Gastroesophageal sphincter (tissue), 3 donors: ENCODE measurements around the gene ADORA1.

Experiments
- EP300 ChIP-seq: sonication (generic); formaldehyde crosslinking; IDR thresholded peaks from one replicate; pipeline ENCODE4 v1.6.1; 2017; ENCODE audit warnings: antibody characterized with exemption, mild to moderate bottlenecking
- POLR2AphosphoS5 ChIP-seq: sonication (generic); formaldehyde crosslinking; IDR thresholded peaks from one replicate; pipeline ENCODE4 v1.6.1; 2017; ENCODE audit warnings: antibody characterized with exemption
- TF ChIP-seq, protein P1 (sequence below), 4 experiments: fragments of 200-600 bp in 2 of 4; fragments of 450-650 bp in 2 of 4; sonication (generic) in 1 of 4; IDR thresholded peaks; one replicate each; pipeline ENCODE4 v1.5.1; 2017 to 2019; ENCODE audit warnings: antibody characterized with exemption in 4 of 4, mild to moderate bottlenecking in 2 of 4, moderate library complexity in 2 of 4

DNA sequence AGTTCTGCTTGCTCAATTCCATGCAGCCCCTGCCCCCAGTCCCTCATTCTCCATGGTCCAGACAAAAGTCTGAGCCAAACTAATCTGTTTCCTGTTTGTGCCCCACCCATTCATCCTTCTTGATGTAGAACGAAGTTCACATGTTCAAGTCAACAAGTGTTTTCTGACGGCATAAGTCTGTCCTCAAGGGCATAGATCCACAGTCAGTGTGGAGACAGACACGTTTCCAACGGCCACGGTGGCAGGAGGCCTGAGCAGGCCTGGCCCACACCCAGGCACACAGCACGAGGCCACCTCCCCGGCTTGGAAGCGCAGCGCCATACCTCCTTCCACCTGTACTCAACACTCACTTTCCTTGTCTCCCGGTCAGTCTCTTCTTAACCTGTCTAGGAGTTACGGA lies 16.1 kb downstream of the ADORA1 start:
- no peak for TF ChIP-seq POLR2AphosphoS5
- TF ChIP-seq, protein P1, sequence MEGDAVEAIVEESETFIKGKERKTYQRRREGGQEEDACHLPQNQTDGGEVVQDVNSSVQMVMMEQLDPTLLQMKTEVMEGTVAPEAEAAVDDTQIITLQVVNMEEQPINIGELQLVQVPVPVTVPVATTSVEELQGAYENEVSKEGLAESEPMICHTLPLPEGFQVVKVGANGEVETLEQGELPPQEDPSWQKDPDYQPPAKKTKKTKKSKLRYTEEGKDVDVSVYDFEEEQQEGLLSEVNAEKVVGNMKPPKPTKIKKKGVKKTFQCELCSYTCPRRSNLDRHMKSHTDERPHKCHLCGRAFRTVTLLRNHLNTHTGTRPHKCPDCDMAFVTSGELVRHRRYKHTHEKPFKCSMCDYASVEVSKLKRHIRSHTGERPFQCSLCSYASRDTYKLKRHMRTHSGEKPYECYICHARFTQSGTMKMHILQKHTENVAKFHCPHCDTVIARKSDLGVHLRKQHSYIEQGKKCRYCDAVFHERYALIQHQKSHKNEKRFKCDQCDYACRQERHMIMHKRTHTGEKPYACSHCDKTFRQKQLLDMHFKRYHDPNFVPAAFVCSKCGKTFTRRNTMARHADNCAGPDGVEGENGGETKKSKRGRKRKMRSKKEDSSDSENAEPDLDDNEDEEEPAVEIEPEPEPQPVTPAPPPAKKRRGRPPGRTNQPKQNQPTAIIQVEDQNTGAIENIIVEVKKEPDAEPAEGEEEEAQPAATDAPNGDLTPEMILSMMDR (IDR thresholded peaks at IDR 0.05): no peak
- TF ChIP-seq EP300: no peak
